SU-DHL-6 (cell line): Measurements from ENCODE around the gene SUSD3.

ENCODE experiments used
- EZH2phosphoT487 ChIP-seq: fragments of 200-600 bp; sonication (generic), shearing (Covaris generic); conservative IDR thresholded peaks from 2 replicates; pipeline ENCODE4 v1.6.1; 2018; ENCODE audit warnings: mild to moderate bottlenecking, antibody characterized with exemption, low read length, moderate library complexity, mixed read lengths
- TF ChIP-seq, protein P1 (sequence below): fragments of 200-600 bp; sonication (generic); IDR thresholded peaks from one replicate; pipeline ENCODE4 v1.5.1; 2017; ENCODE audit warnings: antibody characterized with exemption, mild to moderate bottlenecking, low read length, moderate library complexity; ENCODE audit not compliant: insufficient read depth, poor library complexity, severe bottlenecking

DNA sequence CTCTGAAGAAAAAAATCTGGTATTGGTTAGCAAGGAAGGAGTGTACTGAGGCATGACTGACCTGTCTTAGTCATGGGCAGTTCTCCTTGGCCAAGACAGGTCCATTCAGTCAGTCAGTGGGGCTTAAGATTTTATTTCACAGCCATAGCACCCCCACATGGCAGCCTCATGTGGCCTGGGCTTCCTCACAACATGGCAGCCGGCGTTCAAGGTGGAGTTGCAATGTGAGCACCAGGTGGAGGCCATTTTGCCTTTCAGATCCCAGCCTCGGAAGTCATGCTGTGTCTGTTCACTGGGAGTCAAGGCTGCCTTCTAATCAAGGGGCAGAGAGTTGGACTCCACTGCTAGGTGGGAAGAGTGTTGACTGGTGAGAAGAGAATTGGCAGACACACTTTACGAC is 27.2 kb downstream of the SUSD3 start:
- TF ChIP-seq, protein P1, sequence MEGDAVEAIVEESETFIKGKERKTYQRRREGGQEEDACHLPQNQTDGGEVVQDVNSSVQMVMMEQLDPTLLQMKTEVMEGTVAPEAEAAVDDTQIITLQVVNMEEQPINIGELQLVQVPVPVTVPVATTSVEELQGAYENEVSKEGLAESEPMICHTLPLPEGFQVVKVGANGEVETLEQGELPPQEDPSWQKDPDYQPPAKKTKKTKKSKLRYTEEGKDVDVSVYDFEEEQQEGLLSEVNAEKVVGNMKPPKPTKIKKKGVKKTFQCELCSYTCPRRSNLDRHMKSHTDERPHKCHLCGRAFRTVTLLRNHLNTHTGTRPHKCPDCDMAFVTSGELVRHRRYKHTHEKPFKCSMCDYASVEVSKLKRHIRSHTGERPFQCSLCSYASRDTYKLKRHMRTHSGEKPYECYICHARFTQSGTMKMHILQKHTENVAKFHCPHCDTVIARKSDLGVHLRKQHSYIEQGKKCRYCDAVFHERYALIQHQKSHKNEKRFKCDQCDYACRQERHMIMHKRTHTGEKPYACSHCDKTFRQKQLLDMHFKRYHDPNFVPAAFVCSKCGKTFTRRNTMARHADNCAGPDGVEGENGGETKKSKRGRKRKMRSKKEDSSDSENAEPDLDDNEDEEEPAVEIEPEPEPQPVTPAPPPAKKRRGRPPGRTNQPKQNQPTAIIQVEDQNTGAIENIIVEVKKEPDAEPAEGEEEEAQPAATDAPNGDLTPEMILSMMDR, result no peak
- no peak for TF ChIP-seq EZH2phosphoT487
